ENCODE data around the gene CR1L.
"Not testable (repeated sequence)": the region's sequence is repeated elsewhere in the genome, so short reads cannot be mapped to it uniquely, and the experiment has no call there.

CR1L gene

DNA sequence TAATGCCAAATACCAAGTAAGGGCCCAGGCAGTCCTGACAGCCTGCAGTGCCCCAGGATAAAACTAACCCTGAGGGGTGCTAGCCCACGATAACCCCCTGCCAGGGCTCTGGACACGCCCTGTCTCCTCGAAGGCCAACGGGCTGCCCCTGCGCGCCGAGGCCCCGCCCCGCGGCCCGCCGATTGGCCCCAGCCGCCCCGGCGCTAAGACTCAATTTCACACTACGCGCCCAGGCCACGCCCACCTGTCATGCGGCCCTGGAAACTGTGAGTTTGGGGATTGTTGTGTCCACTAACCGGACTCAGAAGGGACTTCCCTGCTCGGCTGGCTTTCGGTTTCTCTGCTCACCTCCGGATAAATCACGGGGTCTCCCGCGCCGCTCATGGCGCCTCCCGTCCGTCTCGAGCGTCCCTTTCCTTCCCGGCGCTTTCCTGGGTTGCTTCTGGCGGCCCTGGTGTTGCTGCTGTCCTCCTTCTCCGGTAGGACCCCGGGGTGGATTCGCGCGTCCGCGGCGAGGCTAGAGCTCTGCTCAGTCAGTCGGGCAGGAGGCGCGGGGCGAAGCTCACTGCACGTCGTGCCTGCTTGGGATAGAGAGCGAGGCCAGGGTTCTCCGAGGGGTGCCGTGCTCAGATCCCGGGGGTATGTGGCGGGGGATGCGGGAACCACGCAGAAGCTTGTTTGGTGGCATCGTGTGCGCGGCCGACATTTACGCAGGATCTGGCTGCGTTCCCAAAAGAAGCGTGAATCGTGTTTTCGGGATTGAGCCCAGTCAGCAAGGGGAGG lies at the start of gene CR1L:
Gene CR1L, plus strand, starts transcription at position 282 of the 783 bp plus-strand sequence. Its CDS starts 101 bp downstream, at position 383.
- DNase-seq (ENCODE audit: low read depth): peak; percentile 49

- no peak for DNase-seq (ENCODE audit: low read depth)
These were observed 41.2 kb upstream of the CR1L start for GRCh38 chr1:207603777-207604176.

- DNase-seq (ENCODE audit: low read depth): no peak
These were observed 39.2 kb upstream of the CR1L start for GRCh38 chr1:207605444-207606361.

GRCh38 chr1:207606362-207606755 lies 38.6 kb upstream of the CR1L start:
- DNase-seq (ENCODE audit: low read depth): no peak

DNA sequence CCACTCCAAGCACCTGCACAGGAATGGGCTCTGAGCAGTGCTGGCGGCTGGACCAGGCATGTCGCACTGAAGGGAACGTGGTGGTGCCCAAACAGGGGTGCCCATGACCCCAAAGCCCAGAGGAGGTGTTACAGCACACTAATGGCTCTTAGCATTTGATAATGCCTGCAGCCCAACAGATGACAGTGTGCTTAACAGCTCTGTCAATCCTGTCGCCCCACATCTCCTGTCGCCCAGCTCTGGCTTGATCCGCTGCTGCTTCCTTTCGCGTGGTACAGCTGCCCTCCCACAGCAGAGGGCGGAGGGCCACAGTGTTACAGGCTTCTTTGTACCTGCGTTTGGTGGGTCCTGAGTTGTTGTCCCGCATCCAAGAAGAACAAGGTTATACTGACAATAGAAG lies 32.2 kb upstream of the CR1L start:
- no peak for DNase-seq (ENCODE audit: low read depth)

GRCh38 chr1:207619871-207620542 lies 24.9 kb upstream of the CR1L start:
- no peak for DNase-seq (ENCODE audit: low read depth)

- DNase-seq (ENCODE audit: low read depth): no peak
These were observed 24.4 kb upstream of the CR1L start for GRCh38 chr1:207620543-207620893.

DNA sequence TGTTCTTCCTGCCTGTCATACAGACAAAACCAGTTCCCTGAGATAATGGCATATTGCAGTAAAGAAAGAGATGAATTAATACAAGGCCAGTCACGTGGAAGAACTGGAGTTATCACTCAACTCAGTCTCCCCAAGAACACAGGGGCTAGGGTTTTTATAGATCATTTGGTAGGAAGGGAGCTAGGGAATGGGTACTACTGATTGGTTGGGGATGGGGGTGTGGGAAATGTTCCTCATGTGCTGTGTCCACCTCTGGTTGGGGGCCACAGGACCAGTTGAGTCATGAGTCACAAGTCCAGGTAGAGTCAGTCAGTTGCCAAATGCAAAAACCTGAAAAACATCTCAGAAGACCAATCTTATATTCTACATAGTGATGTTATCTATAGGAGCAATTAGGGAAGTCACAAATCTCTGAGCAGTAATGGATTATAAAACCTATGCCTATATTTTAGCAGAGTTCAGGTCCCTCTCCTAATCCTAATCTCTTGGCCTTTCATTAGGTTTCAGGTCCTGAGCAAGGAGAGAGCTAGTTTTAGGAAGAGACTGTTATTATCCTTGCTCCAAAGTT lies 19.3 kb upstream of the CR1L start:
- not testable (repeated sequence) for DNase-seq (ENCODE audit: low read depth)

GRCh38 chr1:207626972-207627337 lies 18.0 kb upstream of the CR1L start:
- DNase-seq (ENCODE audit: low read depth): no peak

DNA sequence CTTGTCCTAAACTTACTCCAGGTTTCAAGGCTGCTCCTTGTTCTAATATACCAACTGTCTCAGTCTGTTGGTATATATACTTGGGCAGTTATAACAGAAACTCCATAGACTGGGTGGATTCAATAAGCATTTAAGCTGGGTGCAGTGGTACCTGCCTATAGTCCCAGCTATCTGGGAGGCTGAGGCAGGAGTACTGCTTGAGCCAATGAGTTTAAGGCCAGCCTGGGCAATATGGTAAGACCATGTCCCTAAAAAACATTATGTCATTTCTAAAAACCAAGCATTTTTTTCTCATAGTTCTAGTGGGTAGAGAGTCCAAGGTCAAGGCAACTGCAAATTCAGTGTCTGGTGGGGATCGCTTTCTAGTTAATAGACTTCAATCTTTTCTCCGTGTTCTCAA lies 17.4 kb upstream of the CR1L start:
- no peak for DNase-seq (ENCODE audit: low read depth)

GRCh38 chr1:207628776-207629175 lies 16.2 kb upstream of the CR1L start:
- no peak for DNase-seq (ENCODE audit: low read depth)

DNA sequence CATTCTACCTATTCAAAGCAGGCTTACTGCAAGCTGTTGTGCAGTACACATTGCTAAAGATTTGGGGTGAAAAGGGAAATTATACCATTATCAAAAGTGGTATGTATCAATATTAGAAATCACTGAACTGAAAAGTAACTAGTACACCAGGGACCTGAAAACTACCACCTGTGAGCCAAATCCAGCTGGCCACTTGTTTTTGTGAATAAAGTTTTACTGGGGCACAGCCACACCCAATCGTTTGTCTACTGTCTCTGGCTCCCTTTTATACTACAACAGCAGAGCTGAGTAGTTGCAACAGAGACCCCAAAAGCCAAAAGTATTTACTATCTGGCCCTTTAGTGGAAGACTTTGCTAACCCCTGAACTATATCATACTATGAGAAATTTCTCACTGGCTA lies 13.8 kb upstream of the CR1L start:
- no peak for DNase-seq (ENCODE audit: low read depth)

- DNase-seq (ENCODE audit: low read depth): no peak
These were observed 11.7 kb upstream of the CR1L start for GRCh38 chr1:207633226-207633625.

- DNase-seq (ENCODE audit: low read depth): not testable (repeated sequence)
These were observed 11.1 kb upstream of the CR1L start for GRCh38 chr1:207633699-207634289.

DNA sequence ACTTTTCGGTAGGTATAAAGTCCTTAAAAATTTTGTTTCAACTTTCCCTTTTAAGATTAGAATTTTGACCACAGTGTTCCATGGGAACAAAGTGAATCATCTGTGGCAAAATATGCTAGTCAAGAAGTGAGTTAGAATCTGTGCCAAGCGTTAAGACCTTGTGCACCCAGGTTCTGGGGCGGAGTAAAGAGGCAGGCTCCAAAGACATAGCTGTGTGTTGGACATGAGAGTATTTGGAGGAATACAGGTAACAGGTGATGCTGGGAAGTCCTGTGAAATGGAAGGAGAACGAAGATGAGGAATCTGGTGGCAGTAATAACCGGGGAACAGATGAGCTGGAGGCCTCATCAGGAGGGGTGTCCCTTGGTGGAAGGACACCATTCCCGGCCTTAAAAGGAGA lies 10.6 kb upstream of the CR1L start:
- not testable (repeated sequence) for DNase-seq (ENCODE audit: low read depth)

- DNase-seq (ENCODE audit: low read depth): not testable (repeated sequence)
These were observed 9.3 kb upstream of the CR1L start for GRCh38 chr1:207635569-207636186.

- not testable (repeated sequence) for DNase-seq (ENCODE audit: low read depth)
These were observed 6.3 kb upstream of the CR1L start for GRCh38 chr1:207638487-207639145.

DNA sequence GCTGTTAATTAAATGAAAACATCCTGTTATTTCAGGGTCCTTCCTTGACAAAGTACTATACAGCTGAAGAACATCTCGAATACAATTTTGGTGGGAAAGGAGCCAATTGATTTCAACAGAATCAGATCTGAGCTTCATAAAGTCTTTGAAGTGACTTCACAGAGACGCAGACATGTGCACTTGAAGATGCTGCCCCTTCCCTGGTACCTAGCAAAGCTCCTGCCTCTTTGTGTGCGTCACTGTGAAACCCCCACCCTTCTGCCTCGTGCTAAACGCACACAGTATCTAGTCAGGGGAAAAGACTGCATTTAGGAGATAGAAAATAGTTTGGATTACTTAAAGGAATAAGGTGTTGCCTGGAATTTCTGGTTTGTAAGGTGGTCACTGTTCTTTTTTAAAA lies 5.6 kb upstream of the CR1L start:
- not testable (repeated sequence) for DNase-seq (ENCODE audit: low read depth)

- DNase-seq (ENCODE audit: low read depth): no peak
These were observed 624 bp upstream of the CR1L start for GRCh38 chr1:207644166-207644851.

DNA sequence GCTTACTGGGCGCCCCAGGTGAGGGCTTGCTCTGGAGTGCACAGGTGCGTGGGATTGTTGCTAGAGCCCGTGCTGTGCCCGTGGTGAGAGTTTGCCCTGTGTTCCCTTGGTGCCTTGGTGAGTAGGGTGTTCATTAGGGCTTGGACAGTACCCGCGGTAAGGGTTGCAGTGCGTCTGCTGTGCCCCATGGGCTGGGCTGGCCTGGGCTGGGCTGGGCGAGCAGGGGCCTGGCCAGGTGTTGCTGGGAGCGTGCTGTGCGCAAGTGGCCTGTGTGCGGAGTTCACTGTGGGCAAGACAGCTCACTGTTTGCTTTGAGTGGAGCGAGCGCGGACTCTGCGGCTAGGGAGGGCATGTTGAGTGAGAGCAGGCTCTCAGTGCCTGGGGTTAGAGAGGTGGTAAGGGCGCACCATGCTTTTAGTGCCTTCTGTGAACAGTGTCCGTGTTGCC lies 725 bp downstream of the CR1L start:
- DNase-seq (ENCODE audit: low read depth): no peak
